ENCODE measurements around the gene ZFYVE28.

DNA sequence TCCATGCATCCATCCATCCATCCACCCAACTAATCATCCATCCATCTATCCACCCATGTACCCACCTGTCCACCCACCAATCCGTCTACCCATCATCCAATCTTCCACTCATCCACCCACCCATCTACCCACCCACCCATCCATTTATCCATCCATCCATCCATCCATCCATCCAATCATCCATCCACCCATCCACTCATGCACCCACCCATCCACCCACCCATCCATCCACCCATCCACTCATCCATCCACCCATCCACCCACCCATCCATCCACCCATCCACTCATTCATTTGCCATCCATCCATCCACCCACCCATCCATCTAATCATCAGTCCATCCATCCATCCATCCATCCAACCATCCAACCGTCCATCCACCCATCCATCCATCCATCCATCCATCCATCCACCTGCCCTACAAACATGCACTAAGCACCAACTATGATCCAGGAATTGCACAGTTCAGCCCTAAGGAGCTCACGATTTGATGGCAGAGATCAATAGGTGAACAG, 135.2 kb downstream of the ZFYVE28 start:
- TF ChIP-seq CTCF (IDR thresholded peaks at IDR 0.05): no peak
- no peak for TF ChIP-seq POLR2A (IDR thresholded peaks at IDR 0.05)

All from body of pancreas (tissue), 4 donors.